ENCODE data around the gene KMO. TPM values are rescaled to one million over a fixed set of nuclear protein-coding genes. Genes with fewer than 3 reads are reported as not detected.

Gene KMO
- total RNA-seq, 4 donors from 2014 or later = 0.45 TPM; not detected in 3

- Histone ChIP-seq H3K36me3 (no peaks in the 10 kb centered on the region), H3K27me3 (no peaks in the 10 kb centered on the region), H3K4me1 (peaks cover 10% of the 10 kb centered on the region), H3K9me3 (no peaks in the 10 kb centered on the region), H3K4me3 (no peak overlapping the region), H3K27ac (no peak overlapping the region)
- TF ChIP-seq POLR2A (IDR thresholded peaks at IDR 0.05) (no peak), CTCF (IDR thresholded peaks at IDR 0.05) (no peak), POLR2AphosphoS5 (IDR thresholded peaks at IDR 0.05) (no peak)
- DNase-seq (ENCODE audit: low spot score in 2 of 2) = no peak
These were observed 97.8 kb downstream of the KMO start for GRCh38 chr1:241630005-241630404.

GRCh38 chr1:241630476-241630875, 98.3 kb downstream of the KMO start:
- no peak overlapping the region for H3K27ac ChIP-seq
- H3K4me1 ChIP-seq = peaks cover 6% of the 10 kb centered on the region
- WGBS = 80% methylated on average over 1 of the region's 1 CpG
- no peak overlapping the region for H3K4me3 ChIP-seq
- H3K27me3 ChIP-seq = no peaks in the 10 kb centered on the region
- H3K36me3 ChIP-seq = no peaks in the 10 kb centered on the region
- TF ChIP-seq EP300 (IDR thresholded peaks at IDR 0.05) = no peak
- TF ChIP-seq POLR2A (IDR thresholded peaks at IDR 0.05) = no peak
- no peak for TF ChIP-seq POLR2AphosphoS5 (IDR thresholded peaks at IDR 0.05)
- no peak for TF ChIP-seq CTCF (IDR thresholded peaks at IDR 0.05)
- DNase-seq (ENCODE audit: low spot score in 2 of 2) = no peak
- no peaks in the 10 kb centered on the region for H3K9me3 ChIP-seq

GRCh38 chr1:241630899-241631298, 98.7 kb downstream of the KMO start:
- TF ChIP-seq CTCF (IDR thresholded peaks at IDR 0.05) (no peak), EP300 (IDR thresholded peaks at IDR 0.05) (no peak), POLR2A (IDR thresholded peaks at IDR 0.05) (no peak), POLR2AphosphoS5 (IDR thresholded peaks at IDR 0.05) (no peak)
- Histone ChIP-seq H3K36me3 (no peaks in the 10 kb centered on the region), H3K27me3 (no peaks in the 10 kb centered on the region), H3K4me1 (peaks cover 5% of the 10 kb centered on the region), H3K4me3 (no peak overlapping the region), H3K9me3 (no peaks in the 10 kb centered on the region), H3K27ac (no peak overlapping the region)
- 96% methylated on average over 2 of the region's 2 CpGs for WGBS
- no peak for DNase-seq (ENCODE audit: low spot score in 2 of 2)

GRCh38 chr1:241631674-241632073, 99.5 kb downstream of the KMO start:
- TF ChIP-seq EP300 (IDR thresholded peaks at IDR 0.05) (no peak), POLR2A (IDR thresholded peaks at IDR 0.05) (no peak), CTCF (IDR thresholded peaks at IDR 0.05) (no peak), POLR2AphosphoS5 (IDR thresholded peaks at IDR 0.05) (no peak)
- DNase-seq (ENCODE audit: low spot score in 2 of 2) = no peak
- peaks cover 9% of the 10 kb centered on the region for H3K4me1 ChIP-seq
- no peak overlapping the region for H3K27ac ChIP-seq
- no peaks in the 10 kb centered on the region for H3K9me3 ChIP-seq
- 84% methylated on average over 5 of the region's 5 CpGs for WGBS
- H3K27me3 ChIP-seq = no peaks in the 10 kb centered on the region
- no peak overlapping the region for H3K4me3 ChIP-seq
- H3K36me3 ChIP-seq = no peaks in the 10 kb centered on the region

- Histone ChIP-seq H3K9me3 (no peaks in the 10 kb centered on the region), H3K27me3 (no peaks in the 10 kb centered on the region), H3K4me3 (no peak overlapping the region), H3K27ac (no peak overlapping the region), H3K36me3 (no peaks in the 10 kb centered on the region), H3K4me1 (peaks cover 18% of the 10 kb centered on the region)
- TF ChIP-seq POLR2AphosphoS5 (IDR thresholded peaks at IDR 0.05) (no peak), CTCF (IDR thresholded peaks at IDR 0.05) (no peak), POLR2A (IDR thresholded peaks at IDR 0.05) (no peak), EP300 (IDR thresholded peaks at IDR 0.05) (no peak)
- no peak for DNase-seq (ENCODE audit: low spot score in 2 of 2)
- 90% methylated on average over 3 of the region's 3 CpGs for WGBS
These were observed 100.8 kb downstream of the KMO start for GRCh38 chr1:241632987-241633386.
